Measurements from ENCODE around the gene COQ3. TPM values are rescaled to one million over a fixed set of nuclear protein-coding genes. Genes with fewer than 3 reads are reported as not detected.
A peak's percentile ranks its signal among the peaks of the same experiment; 100 is the strongest.

COQ3 gene
- total and polyA plus RNA-seq, 2 of the 8 experiments (the other 6 are each of a cell fraction or from before 2014, with no cell fraction given), result 8.4 to 16.2 TPM

DNA sequence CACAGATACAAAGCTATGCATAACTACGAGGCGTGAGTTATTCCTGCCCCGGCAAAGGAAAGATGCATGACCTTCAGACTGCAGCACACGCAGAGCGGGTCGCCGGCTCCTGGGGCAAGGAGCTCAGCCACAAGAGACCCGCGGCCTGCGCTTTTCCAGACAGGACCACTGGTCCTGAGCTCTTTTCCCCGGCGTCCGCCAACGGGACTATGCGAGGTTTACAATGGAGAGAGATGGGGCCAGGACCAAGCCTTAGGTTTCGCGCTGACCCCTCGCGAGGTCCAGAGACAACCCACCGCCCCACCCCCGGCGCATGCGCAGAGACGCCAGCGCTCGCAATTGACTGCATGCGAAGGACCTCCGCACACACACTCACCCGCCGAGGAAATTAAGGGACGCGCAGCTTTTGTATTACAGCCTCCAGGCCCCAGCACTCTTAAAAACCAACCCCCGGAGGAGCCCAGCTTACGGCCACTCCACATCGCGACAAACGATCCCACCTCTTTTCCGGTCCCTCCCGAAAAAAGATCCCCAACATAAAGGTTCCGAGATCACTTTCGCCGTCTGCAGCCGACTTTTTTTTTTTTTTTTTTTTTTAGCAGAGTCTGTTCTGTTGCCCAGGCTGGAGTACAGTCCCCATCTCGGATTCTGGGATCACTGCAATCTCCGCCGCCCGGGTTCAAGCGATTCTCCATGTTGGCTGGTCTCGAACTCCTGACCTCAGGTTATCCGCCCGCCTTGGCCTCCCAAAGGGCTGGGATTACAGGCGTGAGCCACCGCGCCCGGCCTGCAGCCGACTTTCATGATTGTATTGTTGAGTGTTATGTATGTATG, at the start of gene COQ3 (continued):
- TF ChIP-seq RNF2 (IDR thresholded peaks at IDR 0.05; ENCODE audit: borderline replicate concordance, low read depth, low read length, missing control alignments, poor library complexity, severe bottlenecking) (no peak), SIRT6 (IDR thresholded peaks at IDR 0.05; ENCODE audit: low read length) (no peak), GABPA (IDR thresholded peaks at IDR 0.05; ENCODE audit: borderline replicate concordance, insufficient read depth, low read length) (peak; percentile 78; the same call in 1 of the 2 replicates), CBX8 (IDR thresholded peaks at IDR 0.05; ENCODE audit: borderline replicate concordance, low read depth, low read length) (no peak), TEAD4 (IDR thresholded peaks at IDR 0.05; ENCODE audit: low read depth, low read length) (no peak), GTF2F1 (IDR thresholded peaks at IDR 0.05; ENCODE audit: borderline replicate concordance, low read depth, low read length) (no peak), CBX5 (IDR thresholded peaks at IDR 0.05; ENCODE audit: low read depth, low read length) (no peak), NANOG (IDR thresholded peaks at IDR 0.05; ENCODE audit: insufficient read depth, low read depth, low read length, poor library complexity, severe bottlenecking) (no peak)
- TF ChIP-seq, protein P1, sequence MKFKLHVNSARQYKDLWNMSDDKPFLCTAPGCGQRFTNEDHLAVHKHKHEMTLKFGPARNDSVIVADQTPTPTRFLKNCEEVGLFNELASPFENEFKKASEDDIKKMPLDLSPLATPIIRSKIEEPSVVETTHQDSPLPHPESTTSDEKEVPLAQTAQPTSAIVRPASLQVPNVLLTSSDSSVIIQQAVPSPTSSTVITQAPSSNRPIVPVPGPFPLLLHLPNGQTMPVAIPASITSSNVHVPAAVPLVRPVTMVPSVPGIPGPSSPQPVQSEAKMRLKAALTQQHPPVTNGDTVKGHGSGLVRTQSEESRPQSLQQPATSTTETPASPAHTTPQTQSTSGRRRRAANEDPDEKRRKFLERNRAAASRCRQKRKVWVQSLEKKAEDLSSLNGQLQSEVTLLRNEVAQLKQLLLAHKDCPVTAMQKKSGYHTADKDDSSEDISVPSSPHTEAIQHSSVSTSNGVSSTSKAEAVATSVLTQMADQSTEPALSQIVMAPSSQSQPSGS (IDR thresholded peaks at IDR 0.05; ENCODE audit: low read length), result peak; percentile 26; the same call in 1 of the 2 replicates

All from H1 (cell line).